HG03175 (cell line): ENCODE data around the gene GBGT1.

Experiments used
- ATAC-seq: cut with Tn5 transposase; IDR thresholded peaks from one replicate; pipeline ENCODE4 v1.9.1; 2021; ENCODE audit warnings: mild to moderate bottlenecking, moderate library complexity; ENCODE audit not compliant: unreplicated experiment

The GBGT1 gene

GRCh38 chr9:133166392-133166791 lies 2.7 kb upstream of the GBGT1 start:
- ATAC-seq, result no peak

DNA sequence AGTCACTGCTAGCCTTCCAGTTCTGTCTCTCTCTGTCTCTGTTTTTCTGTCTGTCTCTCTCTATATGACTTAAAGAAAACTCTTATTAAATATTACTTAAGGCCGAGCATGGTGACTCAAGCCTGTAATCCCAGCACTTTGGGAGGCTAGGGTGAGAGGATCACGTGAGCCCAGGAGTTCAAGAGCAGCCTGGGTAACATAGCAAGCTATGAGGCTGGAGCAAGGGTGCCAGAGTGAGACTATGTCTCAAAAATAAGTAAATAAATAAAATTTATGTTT lies 1.7 kb upstream of the GBGT1 start:
- no peak for ATAC-seq

GRCh38 chr9:133164191-133164590 lies 477 bp upstream of the GBGT1 start:
- ATAC-seq, result no peak

DNA sequence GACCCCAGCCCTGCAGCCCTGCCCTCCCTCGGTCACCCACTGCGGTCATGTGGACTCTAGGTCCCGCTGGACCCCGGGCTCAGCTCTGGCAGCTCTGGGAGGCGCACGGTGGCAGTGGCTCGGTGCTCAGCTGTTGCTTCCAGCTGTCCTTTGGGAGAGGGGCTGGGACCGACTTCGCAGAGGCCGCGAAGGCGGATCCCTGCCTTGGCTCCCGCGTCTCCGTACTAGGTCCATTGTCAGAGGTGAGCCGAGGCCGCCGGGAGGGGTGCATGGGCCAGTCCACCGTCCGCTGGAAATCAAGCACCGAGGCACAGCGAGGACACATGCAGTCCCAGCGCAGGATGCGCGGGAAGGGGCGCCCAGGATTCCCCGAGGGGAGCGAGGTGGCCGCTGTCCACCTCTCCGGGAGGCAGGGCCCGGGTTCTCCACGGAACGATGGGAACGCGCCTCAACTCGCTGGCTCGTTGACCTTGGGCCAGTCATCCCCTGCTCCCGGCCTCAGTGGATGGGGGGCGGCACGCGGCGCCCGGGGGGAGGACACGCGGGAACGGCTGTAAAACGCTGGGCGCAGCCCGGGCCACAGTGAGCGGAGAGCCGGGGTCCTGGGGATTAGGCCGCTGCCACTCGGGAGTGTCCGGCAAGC lies 732 bp downstream of the GBGT1 start:
- no peak for ATAC-seq

DNA sequence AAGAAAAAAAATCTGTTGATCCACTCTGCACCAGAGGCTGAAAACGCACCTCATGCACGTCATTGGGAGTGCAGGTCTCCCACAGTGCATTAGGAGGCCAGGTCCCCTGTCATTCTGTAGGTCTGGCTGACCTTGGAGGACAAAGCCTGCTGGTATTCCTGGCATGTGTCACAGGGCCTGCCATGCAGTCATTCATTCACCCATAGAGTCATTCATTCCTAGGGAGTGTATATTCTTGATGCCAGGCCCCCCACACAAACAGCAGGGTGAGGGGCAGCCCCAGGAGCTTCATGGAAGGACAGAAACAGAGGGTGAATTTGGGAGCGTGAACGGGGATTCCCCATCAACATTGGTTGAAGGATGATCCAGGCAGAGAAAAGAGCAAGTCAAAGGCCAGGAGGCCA lies 2.2 kb downstream of the GBGT1 start:
- no peak for ATAC-seq

GRCh38 chr9:133160742-133161546 lies 2.8 kb downstream of the GBGT1 start:
- no peak for ATAC-seq

- ATAC-seq, result no peak
Observed at GRCh38 chr9:133158695-133159094, 5.0 kb downstream of the GBGT1 start.

DNA sequence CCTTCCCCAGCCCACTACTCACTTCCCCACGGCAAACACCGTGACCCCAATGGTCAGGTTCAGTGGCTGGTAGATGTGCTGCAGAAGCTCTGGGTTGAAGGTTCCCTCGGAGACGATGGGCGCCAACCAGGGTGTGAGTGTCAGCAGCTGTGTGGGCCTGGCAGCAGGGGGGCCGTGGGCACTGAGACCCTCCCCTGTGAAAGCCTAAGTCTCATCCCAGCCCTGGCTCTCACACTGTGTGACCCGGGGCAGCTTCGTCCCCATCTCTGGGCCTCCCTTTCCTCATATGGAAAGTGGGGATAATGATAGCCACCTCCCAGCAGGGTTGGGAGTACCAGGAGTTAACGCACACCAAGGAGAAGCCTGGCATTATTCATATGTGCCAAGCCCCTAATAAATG lies 8.6 kb downstream of the GBGT1 start:
- no peak for ATAC-seq

GRCh38 chr9:133154097-133154989 lies 9.4 kb downstream of the GBGT1 start:
- no peak for ATAC-seq

DNA sequence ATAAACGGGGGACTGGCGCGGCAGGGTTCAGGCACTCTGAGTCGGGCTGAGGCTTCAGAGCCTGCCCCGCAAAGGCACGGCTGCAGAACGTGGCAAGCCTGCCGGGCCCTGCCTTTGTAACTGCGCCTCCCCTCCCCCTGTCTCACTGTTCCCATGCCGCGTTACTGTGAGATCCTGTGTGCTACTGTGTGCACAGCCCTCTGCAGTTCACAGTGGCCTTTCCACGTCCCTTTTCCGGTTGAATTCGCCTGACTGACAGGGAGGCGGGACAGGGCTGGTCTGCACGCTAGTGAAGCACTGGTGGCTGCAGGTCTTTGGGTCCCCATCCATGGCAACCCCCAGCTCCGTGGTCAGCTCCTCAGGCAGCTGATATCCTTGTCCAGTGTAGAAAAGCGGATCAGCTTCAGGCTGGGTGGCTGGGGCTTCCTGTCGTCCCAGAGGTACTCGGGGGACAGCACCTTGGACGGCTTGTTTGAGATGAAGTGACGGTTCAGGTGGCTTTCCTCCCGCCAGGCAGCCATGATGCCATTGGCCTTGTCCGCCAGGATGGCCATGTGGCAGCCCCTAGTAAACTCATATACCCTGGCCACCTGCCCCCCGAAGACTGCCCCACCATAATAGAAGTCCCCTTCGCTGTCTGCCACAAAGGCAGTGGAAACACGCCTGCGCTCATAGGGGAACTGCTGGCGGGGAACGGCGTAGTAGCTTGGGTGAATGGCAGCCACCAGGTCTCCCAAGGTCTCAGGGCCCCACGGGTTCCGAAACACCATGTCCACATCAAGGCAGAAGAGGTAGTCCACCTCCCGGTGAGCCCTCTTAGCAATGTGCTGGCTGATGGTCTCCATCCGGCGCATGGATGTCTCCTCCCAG lies 10.3 kb downstream of the GBGT1 start:
- ATAC-seq, result no peak

DNA sequence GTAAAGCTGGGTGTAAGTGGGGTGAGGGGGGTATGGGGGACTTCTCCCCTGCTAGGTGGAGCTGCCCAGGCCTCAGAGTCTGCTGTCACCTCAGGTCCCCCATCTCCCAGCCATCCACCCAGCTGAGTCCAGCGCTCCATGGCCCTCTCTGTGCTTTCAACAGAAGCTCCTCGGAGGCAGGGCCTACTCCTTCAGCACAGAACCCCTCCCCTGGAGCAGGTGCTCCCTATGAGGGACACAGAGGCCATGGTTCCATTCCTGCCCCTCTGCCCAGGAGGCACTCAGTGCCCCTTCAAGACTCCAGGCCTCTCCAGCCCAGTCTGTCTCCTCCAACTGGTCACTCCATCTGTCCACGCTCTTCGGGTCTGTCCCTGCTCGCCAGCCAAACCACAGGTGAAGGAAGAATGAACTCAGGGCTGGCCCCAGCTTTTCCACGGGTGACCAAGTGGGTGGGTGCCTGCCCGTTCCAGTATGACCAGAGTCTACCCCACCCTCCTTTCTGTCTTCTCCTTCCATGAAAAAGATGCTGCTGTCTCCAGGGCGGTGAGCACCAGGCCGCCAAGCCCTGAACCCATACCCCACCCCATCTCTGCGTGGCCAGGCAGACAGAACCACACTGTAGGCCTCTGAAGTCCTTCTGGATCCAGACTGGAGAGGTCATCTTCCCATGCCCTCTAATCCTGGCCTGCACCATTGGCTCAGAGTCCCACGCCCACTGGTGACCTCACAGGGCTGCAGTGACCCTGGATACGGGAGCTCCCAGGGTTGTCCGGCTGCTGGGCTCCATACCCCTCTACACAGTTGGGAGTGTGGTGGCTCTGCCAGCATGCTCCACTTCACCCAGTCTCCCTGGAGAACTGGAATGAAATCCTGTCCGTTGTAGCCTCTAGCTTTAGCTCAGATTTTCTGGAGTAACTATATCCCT lies 11.9 kb downstream of the GBGT1 start:
- no peak for ATAC-seq

DNA sequence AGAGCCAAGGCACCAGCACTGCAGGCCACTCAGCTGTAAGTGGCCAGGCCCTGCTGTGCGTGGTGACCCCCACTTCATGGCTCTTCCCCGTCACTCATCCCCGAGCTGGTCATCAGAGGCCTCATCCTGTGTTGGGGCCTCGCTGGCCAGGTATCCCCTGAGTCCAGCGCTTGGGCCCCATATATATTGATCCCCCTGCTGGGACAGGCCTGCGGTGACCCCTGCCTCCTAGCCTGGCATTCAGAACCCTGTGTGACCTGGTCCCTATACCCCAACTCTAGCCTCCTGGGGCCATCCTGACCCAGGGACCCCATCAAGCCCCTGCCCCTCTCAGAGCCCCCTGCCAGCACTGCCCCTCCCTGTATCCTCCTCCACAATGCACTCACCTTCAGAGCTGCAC lies 12.7 kb downstream of the GBGT1 start:
- no peak for ATAC-seq

- peak; percentile 65 for ATAC-seq
Observed at GRCh38 chr9:133149130-133150015, 14.3 kb downstream of the GBGT1 start.

DNA sequence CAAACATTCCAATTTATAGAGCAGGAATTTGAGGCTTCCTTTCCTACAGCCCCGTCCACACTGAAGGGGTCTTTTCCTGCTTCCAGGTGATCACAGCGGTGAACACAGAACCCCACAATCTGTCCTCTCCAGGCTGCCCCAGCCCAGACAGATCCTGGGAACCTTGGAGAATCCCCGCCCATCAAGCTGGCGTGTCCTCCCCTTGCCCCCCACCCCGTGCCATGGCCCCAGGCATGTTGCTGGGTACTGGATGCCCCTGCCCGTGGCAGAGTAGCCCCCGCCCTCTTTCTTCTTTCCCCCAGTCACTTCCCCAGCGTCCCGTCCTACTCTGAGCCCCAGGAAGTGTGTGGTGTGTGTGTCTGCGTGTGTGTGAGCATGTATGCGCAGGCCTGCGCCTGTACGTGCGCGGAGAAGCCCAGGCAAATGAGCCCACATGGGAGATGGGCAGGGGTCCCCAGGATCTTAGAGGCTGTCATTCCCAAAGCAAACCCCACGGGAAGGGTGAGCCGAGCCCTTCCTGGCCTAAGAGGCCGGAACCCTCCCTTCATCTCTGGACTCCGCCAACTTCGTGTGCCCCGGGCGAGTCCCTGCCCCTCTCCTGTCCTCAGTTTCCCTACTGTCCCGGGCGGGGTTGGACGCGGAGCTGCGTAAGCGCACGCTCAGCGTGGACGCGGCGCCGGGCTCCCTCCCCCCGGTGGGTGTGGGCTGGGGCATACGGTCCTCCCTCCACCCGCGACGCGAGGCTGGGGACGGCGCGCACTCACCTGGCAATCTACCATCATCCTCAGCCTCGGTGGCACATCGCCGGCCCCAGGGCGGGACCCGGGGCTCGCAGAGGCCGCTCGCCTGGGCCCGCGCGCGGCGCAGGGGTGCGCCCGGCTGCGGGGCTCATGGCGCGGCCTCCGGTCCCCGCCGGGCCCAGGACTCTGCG lies 15.2 kb downstream of the GBGT1 start:
- peak; percentile 16 for ATAC-seq

- no peak for ATAC-seq
Observed at GRCh38 chr9:133147412-133148198, 16.1 kb downstream of the GBGT1 start.

DNA sequence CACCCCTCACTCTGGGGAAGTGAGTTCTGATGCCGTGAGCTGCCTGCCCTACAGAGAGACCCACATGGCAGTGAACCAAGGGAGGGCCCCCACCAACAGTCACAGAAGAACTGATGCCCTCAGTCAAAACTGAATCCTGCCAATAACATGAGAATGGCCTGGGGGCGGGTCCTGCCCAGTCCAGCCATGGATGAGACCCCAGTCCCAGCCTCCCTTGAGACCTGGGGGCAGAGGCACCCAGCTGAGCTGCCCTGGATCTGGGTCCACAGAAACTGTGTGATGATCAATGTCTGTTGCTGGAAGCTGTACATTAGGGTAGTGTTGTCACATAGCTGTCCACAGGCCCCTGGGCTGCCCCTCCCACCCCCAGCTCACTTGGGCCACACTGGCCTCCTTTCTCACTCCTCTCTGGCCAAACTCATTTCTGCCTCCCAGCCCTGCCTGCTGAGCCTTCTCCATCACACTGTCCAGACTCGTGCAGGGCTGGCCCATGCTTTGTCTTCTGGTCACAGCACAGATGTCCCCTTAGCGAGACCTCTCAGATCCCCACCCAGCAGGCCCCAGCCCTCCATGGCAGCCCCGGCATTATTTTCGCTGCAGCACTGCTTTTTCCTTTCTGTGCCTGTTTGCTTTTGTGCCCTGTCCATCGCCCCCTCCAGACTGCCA lies 16.8 kb downstream of the GBGT1 start:
- no peak for ATAC-seq
